ENCODE results near the gene RASA2.

GRCh38 chr3:141618103-141618910, 131.5 kb downstream of the RASA2 start:
- TF ChIP-seq, protein P1, sequence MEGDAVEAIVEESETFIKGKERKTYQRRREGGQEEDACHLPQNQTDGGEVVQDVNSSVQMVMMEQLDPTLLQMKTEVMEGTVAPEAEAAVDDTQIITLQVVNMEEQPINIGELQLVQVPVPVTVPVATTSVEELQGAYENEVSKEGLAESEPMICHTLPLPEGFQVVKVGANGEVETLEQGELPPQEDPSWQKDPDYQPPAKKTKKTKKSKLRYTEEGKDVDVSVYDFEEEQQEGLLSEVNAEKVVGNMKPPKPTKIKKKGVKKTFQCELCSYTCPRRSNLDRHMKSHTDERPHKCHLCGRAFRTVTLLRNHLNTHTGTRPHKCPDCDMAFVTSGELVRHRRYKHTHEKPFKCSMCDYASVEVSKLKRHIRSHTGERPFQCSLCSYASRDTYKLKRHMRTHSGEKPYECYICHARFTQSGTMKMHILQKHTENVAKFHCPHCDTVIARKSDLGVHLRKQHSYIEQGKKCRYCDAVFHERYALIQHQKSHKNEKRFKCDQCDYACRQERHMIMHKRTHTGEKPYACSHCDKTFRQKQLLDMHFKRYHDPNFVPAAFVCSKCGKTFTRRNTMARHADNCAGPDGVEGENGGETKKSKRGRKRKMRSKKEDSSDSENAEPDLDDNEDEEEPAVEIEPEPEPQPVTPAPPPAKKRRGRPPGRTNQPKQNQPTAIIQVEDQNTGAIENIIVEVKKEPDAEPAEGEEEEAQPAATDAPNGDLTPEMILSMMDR (IDR thresholded peaks at IDR 0.05; ENCODE audit: low read depth, low read length, missing input control): no peak
- TF ChIP-seq HNF4G (IDR thresholded peaks at IDR 0.05) (no peak), JUND (IDR thresholded peaks at IDR 0.05) (no peak), MAX (IDR thresholded peaks at IDR 0.05) (no peak), ZBTB33 (IDR thresholded peaks at IDR 0.05) (no peak), RAD21 (IDR thresholded peaks at IDR 0.05) (no peak), SP1 (IDR thresholded peaks at IDR 0.05) (no peak)
- TF ChIP-seq, protein P2, sequence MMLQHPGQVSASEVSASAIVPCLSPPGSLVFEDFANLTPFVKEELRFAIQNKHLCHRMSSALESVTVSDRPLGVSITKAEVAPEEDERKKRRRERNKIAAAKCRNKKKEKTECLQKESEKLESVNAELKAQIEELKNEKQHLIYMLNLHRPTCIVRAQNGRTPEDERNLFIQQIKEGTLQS (IDR thresholded peaks at IDR 0.05): no peak
